GM21576 (cell line): ENCODE results near the gene PUS1.
A peak's percentile ranks its signal among the peaks of the same experiment; 100 is the strongest.

Source experiments
- ATAC-seq: cut with Tn5 transposase; IDR thresholded peaks from one replicate; pipeline ENCODE4 v1.9.1; 2021; ENCODE audit warnings: mild to moderate bottlenecking, moderate library complexity; ENCODE audit not compliant: unreplicated experiment

The PUS1 gene

GRCh38 chr12:131989021-131989420 is 59.9 kb downstream of the PUS1 start:
- ATAC-seq, result no peak

- ATAC-seq, result no peak
Observed at GRCh38 chr12:131990066-131990979, 61.2 kb downstream of the PUS1 start.

- ATAC-seq, result no peak
Observed at GRCh38 chr12:131990980-131991305, 61.9 kb downstream of the PUS1 start.

- ATAC-seq, result no peak
Observed at GRCh38 chr12:131991816-131992430, 62.8 kb downstream of the PUS1 start.

- peak; percentile 66 for ATAC-seq
Observed at GRCh38 chr12:131994589-131994988, 65.5 kb downstream of the PUS1 start.
